Endothelial cell (in vitro differentiated cells): ENCODE data around the gene ZNF444. TPM values are rescaled to one million over a fixed set of nuclear protein-coding genes. Genes with fewer than 3 reads are reported as not detected.

ENCODE experiments used
- DNase-seq: peaks from one replicate; pipeline ENCODE4 v3.0.0; 2021; ENCODE audit warnings: low spot score
- H3K27ac Mint-ChIP-seq: one replicate; pipeline ENCODE4 v1.8.0; 2021; ENCODE audit warnings: mixed read lengths, inconsistent platforms; ENCODE audit not compliant: unreplicated experiment
- H3K27me3 Mint-ChIP-seq: one replicate; pipeline ENCODE4 v1.8.0; 2021; ENCODE audit warnings: mild to moderate bottlenecking, moderate library complexity, mixed read lengths, inconsistent platforms; ENCODE audit not compliant: unreplicated experiment
- H3K36me3 Mint-ChIP-seq: one replicate; pipeline ENCODE4 v1.8.0; 2021; ENCODE audit warnings: mild to moderate bottlenecking, low read depth, mixed read lengths, inconsistent platforms; ENCODE audit not compliant: unreplicated experiment
- H3K4me1 Mint-ChIP-seq: one replicate; pipeline ENCODE4 v1.8.0; 2021; ENCODE audit warnings: mild to moderate bottlenecking, mixed read lengths, inconsistent platforms; ENCODE audit not compliant: unreplicated experiment
- H3K4me3 Mint-ChIP-seq: one replicate; pipeline ENCODE4 v1.8.0; 2021; ENCODE audit warnings: mild to moderate bottlenecking, mixed read lengths, inconsistent platforms; ENCODE audit not compliant: unreplicated experiment
- H3K9me3 Mint-ChIP-seq: one replicate; pipeline ENCODE4 v1.8.0; 2021; ENCODE audit warnings: mixed read lengths, inconsistent platforms; ENCODE audit not compliant: unreplicated experiment
- total RNA-seq: library from RNA; stranded (reverse); fragmentation: NEBNext Ultra II Directional; extraction: Animal tissue kit (Norgen Biotek cat#: 25700); gene quantifications from one replicate; pipeline ENCODE4 v1.2.1, GENCODE V29; 2021; ENCODE audit not compliant: unreplicated experiment
- TF ChIP-seq, protein P1 (sequence below): fragments of 200-600 bp; sonication (generic); IDR thresholded peaks from one replicate; pipeline ENCODE4 v1.5.0; 2021; ENCODE audit warnings: antibody characterized with exemption; ENCODE audit not compliant: unreplicated experiment

The ZNF444 gene
- total RNA-seq, 1 donor from 2014 or later, result 40.8 TPM

- peaks cover 24% of the 10 kb centered on the region for H3K4me1 Mint-ChIP-seq
- H3K9me3 Mint-ChIP-seq, result no peaks in the 10 kb centered on the region
- no peak for DNase-seq
- H3K36me3 Mint-ChIP-seq, result peaks cover 17% of the 10 kb centered on the region
- H3K27ac Mint-ChIP-seq, result no peak overlapping the region
- TF ChIP-seq, protein P1, sequence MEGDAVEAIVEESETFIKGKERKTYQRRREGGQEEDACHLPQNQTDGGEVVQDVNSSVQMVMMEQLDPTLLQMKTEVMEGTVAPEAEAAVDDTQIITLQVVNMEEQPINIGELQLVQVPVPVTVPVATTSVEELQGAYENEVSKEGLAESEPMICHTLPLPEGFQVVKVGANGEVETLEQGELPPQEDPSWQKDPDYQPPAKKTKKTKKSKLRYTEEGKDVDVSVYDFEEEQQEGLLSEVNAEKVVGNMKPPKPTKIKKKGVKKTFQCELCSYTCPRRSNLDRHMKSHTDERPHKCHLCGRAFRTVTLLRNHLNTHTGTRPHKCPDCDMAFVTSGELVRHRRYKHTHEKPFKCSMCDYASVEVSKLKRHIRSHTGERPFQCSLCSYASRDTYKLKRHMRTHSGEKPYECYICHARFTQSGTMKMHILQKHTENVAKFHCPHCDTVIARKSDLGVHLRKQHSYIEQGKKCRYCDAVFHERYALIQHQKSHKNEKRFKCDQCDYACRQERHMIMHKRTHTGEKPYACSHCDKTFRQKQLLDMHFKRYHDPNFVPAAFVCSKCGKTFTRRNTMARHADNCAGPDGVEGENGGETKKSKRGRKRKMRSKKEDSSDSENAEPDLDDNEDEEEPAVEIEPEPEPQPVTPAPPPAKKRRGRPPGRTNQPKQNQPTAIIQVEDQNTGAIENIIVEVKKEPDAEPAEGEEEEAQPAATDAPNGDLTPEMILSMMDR, result no peak
- no peak overlapping the region for H3K4me3 Mint-ChIP-seq
- peaks cover 9% of the 10 kb centered on the region for H3K27me3 Mint-ChIP-seq
Measured at GRCh38 chr19:56156768-56157167, 15.7 kb downstream of the ZNF444 start.

DNA sequence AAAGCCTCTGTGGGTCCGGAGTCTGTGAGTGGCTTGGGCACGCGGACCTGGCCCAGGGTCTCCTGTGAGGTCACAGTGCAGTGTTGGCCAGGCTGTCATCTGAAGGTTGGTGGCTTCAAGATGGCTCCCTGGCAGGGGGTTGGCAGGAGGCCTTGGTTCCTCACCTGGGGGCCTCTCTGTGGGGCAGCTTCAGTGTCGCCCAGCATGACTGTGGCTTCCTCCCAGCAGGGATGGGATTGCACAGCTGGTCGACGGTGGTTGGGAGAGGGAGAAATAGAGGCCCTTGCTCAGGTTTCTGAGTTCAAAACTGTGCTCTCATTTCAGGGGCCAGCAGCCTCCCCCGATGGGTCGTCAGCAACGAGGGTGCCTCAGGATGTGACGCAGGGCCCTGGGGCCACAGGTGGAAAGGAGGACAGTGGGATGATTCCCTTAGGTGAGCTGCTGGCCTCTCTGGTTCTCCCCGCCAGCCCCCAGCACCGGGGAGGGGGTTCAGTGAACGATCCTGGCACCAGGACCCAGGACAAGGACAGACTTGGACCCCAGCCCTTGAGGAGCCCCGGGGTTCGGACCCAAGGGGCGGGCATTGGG is 17.2 kb downstream of the ZNF444 start:
- H3K36me3 Mint-ChIP-seq, result peaks cover 17% of the 10 kb centered on the region
- H3K9me3 Mint-ChIP-seq, result no peaks in the 10 kb centered on the region
- H3K27ac Mint-ChIP-seq, result no peak overlapping the region
- H3K27me3 Mint-ChIP-seq, result peaks cover 8% of the 10 kb centered on the region
- H3K4me1 Mint-ChIP-seq, result peaks cover 14% of the 10 kb centered on the region
- TF ChIP-seq, protein P1, result no peak
- DNase-seq, result no peak
- no peak overlapping the region for H3K4me3 Mint-ChIP-seq

DNA sequence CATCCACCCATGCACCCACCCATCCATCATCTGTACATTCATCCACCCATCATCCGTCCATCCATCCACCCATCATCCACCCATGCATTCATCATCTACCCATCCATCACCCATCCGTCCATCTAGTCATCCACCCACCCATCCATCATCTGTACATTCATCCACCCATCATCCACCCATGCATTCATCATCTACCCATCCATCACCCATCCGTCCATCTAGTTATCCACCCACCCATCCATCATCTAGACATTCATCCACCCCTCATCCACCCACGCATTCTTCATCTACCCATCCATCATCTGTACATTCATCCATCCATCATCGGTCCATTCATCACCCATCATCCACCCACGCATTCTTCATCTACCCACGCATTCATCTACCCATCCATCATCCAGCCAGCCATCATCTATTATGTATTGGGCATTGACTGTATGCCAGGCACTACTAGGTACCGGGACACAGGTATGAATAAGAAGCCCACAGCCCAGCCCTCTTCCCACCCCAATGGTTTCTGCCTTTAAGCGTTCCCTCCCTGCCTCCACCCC is 18.0 kb downstream of the ZNF444 start:
- Mint-ChIP-seq H3K36me3 (peaks cover 13% of the 10 kb centered on the region), H3K4me1 (peaks cover 6% of the 10 kb centered on the region), H3K27ac (peak overlapping the region; percentile 67), H3K4me3 (peak overlapping the region; percentile 75), H3K27me3 (peaks cover 8% of the 10 kb centered on the region), H3K9me3 (no peaks in the 10 kb centered on the region)
- DNase-seq, result no peak
- TF ChIP-seq, protein P1, result no peak

DNA sequence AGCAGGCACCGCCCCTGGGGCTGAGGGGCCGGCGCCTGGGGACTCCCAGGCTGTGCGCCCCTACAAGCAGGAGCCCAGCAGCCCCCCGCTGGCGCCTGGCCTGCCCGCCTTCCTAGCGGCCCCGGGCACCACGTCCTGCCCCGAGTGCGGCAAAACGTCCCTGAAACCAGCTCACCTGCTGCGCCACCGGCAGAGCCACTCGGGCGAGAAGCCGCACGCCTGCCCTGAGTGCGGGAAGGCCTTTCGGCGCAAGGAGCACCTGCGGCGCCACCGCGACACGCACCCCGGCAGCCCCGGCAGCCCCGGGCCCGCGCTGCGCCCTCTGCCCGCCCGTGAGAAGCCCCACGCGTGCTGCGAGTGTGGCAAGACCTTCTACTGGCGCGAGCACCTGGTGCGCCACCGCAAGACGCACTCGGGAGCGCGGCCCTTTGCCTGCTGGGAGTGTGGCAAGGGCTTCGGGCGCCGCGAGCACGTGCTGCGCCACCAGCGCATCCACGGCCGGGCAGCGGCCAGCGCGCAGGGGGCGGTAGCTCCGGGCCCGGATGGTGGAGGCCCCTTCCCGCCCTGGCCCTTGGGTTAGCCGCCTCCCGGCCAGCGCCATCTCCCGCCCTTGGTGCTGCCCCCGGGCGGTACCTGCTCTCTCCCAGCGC is 18.7 kb downstream of the ZNF444 start:
- Mint-ChIP-seq H3K9me3 (no peaks in the 10 kb centered on the region), H3K27ac (no peak overlapping the region), H3K27me3 (peaks cover 8% of the 10 kb centered on the region), H3K4me1 (peaks cover 5% of the 10 kb centered on the region), H3K4me3 (no peak overlapping the region), H3K36me3 (peaks cover 13% of the 10 kb centered on the region)
- TF ChIP-seq, protein P1, result no peak
- no peak for DNase-seq

- no peaks in the 10 kb centered on the region for H3K4me1 Mint-ChIP-seq
- no peak overlapping the region for H3K27ac Mint-ChIP-seq
- TF ChIP-seq, protein P1, result no peak
- no peak overlapping the region for H3K4me3 Mint-ChIP-seq
- DNase-seq, result no peak
- no peaks in the 10 kb centered on the region for H3K9me3 Mint-ChIP-seq
- H3K27me3 Mint-ChIP-seq, result peaks cover 8% of the 10 kb centered on the region
- peaks cover 8% of the 10 kb centered on the region for H3K36me3 Mint-ChIP-seq
Measured at GRCh38 chr19:56161534-56161933, 20.4 kb downstream of the ZNF444 start.
